Measurements from ENCODE around the gene EGFL7. TPM values are rescaled to one million over a fixed set of nuclear protein-coding genes. Genes with fewer than 3 reads are reported as not detected.

Gene EGFL7
- total RNA-seq, 1 experiment from 2014 or later: 53.1 TPM

GRCh38 chr9:136672431-136673087 lies 9.8 kb downstream of the EGFL7 start:
- no peak overlapping the region for H2AFZ ChIP-seq
- H3K4me3 ChIP-seq: no peak overlapping the region
- CTCF ChIA-PET: interaction anchor here (0.6 to 0.7 kb wide), 2 partner anchors 21 to 1262 kb away, joined by 3 to 4 read pairs; no protein-coding TSS in a partner anchor

DNA sequence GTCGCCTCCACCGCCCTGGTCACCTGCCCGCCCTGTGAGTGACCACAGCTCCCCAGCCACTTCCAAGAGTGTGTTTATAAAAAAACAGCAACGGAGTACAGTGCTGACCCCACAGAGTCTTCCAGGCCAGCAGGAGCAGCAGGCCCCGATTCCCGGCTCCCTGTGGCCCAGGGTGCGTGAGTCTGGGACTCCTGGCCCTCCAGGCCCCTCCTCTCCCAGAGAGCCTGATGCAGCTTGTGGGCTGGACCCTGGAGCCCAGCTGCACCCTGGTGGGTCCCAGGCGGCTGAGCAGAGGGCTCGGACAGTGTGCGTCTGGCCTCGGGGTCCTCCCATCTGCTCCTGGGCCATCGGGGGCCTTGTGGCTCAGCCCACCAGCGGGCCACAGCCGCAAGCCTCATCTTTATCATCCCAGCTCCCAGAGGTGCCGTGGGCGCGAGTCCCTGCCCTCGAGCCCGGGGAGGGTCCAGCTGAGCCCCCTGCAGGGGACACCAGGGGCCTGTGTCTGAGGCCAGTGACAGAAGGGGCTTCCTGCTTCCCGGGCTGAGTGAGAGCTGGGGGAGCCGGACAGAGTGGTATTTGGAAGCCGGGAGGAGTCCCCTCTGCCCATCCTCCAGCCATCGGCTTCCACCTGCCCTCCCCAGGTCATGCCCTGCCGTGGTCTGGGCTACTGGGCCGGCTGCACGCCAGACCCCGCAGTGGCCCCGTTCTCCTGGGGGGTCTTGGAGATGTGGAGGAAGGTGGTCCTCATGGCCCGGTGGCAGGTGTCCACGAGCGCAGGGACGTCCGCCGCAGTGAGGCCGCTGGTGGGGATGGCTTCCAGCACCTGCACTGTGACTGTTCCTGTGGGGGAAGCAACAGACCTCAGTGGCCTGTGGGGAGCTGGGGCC lies 10.6 kb downstream of the EGFL7 start:
- POLR2A ChIA-PET (ENCODE audit: unreplicated experiment): interaction anchor here (0.6 kb wide), 1 partner anchor 72 kb away, joined by 14 read pairs; no protein-coding TSS in a partner anchor
- CTCF ChIA-PET: interaction anchor here (0.7 to 1.0 kb wide), 2 partner anchors 20 to 21 kb away, joined by 3 to 4 read pairs; no protein-coding TSS in a partner anchor

More at GRCh38 chr9:136672431-136673087, 9.8 kb downstream of the EGFL7 start:
- Histone ChIP-seq H3K4me2 (no peak overlapping the region), H3K36me3 (ENCODE audit: low read depth) (no peaks in the 10 kb centered on the region), H3K27me3 (ENCODE audit: insufficient read depth, low read depth) (no peaks in the 10 kb centered on the region), H3K79me2 (ENCODE audit: low read depth) (no peaks in the 10 kb centered on the region), H3K4me1 (replicated peaks; ENCODE audit: insufficient read depth) (no peaks in the 10 kb centered on the region), H3K27ac (no peak overlapping the region), H3K9me2 (ENCODE audit: insufficient read depth) (no peaks in the 10 kb centered on the region), H3K9me3 (ENCODE audit: insufficient read depth, low read depth) (no peaks in the 10 kb centered on the region), H3F3A (ENCODE audit: insufficient read depth, low read depth) (peaks cover 10% of the 10 kb centered on the region; the same call in 1 of the 2 replicates), H4K20me1 (ENCODE audit: insufficient read depth) (no peaks in the 10 kb centered on the region; the same call in 1 of the 2 replicates)
- no peak for DNase-seq
- POLR2A ChIA-PET (ENCODE audit: unreplicated experiment): interaction anchor here (0.6 kb wide), 1 partner anchor 72 kb away, joined by 14 read pairs; no protein-coding TSS in a partner anchor
- intact Hi-C loops (cut with micrococcal nuclease; ENCODE audit: unreplicated experiment): loop anchor here (10.0 kb wide), 1 partner anchor 52 kb away; no protein-coding TSS in a partner anchor
- TF ChIP-seq EZH2 (IDR thresholded peaks at IDR 0.05; ENCODE audit: low read depth): no peak
- TF ChIP-seq, protein P1, sequence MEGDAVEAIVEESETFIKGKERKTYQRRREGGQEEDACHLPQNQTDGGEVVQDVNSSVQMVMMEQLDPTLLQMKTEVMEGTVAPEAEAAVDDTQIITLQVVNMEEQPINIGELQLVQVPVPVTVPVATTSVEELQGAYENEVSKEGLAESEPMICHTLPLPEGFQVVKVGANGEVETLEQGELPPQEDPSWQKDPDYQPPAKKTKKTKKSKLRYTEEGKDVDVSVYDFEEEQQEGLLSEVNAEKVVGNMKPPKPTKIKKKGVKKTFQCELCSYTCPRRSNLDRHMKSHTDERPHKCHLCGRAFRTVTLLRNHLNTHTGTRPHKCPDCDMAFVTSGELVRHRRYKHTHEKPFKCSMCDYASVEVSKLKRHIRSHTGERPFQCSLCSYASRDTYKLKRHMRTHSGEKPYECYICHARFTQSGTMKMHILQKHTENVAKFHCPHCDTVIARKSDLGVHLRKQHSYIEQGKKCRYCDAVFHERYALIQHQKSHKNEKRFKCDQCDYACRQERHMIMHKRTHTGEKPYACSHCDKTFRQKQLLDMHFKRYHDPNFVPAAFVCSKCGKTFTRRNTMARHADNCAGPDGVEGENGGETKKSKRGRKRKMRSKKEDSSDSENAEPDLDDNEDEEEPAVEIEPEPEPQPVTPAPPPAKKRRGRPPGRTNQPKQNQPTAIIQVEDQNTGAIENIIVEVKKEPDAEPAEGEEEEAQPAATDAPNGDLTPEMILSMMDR (conservative IDR thresholded peaks at IDR 0.05): no peak
- BruUV-seq (replicated peaks): no TSS peak

More for the DNA sequence above, 10.6 kb downstream of the EGFL7 start:
- Histone ChIP-seq H3K4me2 (no peak overlapping the region), H3K27ac (no peak overlapping the region), H3K9me2 (ENCODE audit: insufficient read depth) (no peaks in the 10 kb centered on the region), H3K27me3 (ENCODE audit: insufficient read depth, low read depth) (no peaks in the 10 kb centered on the region), H4K20me1 (ENCODE audit: insufficient read depth) (no peaks in the 10 kb centered on the region; the same call in none of the 2 replicates), H3K4me3 (no peak overlapping the region), H3K9me3 (ENCODE audit: insufficient read depth, low read depth) (no peaks in the 10 kb centered on the region), H2AFZ (no peak overlapping the region), H3K36me3 (ENCODE audit: low read depth) (no peaks in the 10 kb centered on the region), H3K4me1 (replicated peaks; ENCODE audit: insufficient read depth) (no peaks in the 10 kb centered on the region), H3K79me2 (ENCODE audit: low read depth) (no peaks in the 10 kb centered on the region), H3F3A (ENCODE audit: insufficient read depth, low read depth) (peaks cover 8% of the 10 kb centered on the region; the same call in 1 of the 2 replicates)
- TF ChIP-seq EZH2 (IDR thresholded peaks at IDR 0.05; ENCODE audit: low read depth): no peak
- TF ChIP-seq, protein P1 (conservative IDR thresholded peaks at IDR 0.05): no peak
- intact Hi-C loops (cut with micrococcal nuclease; ENCODE audit: unreplicated experiment): loop anchor here (10.0 kb wide), 1 partner anchor 51 kb away; no protein-coding TSS in a partner anchor
- BruUV-seq (replicated peaks): TSS peak; percentile 40
- no peak for DNase-seq
